ENCODE data around the gene ADGRF5.

Gene ADGRF5

DNA sequence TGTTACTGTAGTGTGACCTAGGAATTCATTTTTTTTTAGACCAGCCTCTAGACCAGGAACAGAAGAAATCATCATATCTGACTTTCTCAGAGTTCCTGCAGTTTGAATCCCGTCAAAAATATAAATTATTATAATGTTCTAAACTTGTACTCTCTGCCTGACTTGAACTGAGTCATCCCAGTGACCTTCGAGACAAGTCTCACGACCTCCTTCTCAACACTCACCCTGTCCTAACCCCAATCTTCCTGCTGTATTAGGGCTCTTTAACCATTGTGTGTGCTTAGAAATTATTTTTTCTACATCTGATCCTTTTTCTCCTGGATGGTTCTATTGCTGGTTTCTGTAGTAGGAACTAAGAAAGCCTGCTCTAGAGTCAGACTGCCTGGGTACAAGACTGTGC is 21.5 kb downstream of the ADGRF5 start:
- H3K27ac ChIP-seq (ENCODE audit: low read depth, low read length, poor library complexity, severe bottlenecking) = no peak overlapping the region
- no peak overlapping the region for H2AFZ ChIP-seq (ENCODE audit: low read length)
- no peak overlapping the region for H3K4me3 ChIP-seq (ENCODE audit: low read depth, low read length, poor library complexity, severe bottlenecking)
- no peaks in the 10 kb centered on the region for H3K9me3 ChIP-seq (ENCODE audit: low read length)
- no peaks in the 10 kb centered on the region for H3K36me3 ChIP-seq (ENCODE audit: insufficient read depth, low read length)
- H3K4me1 ChIP-seq (ENCODE audit: insufficient read depth, low read length, severe bottlenecking) = no peaks in the 10 kb centered on the region
- H3K9me2 ChIP-seq (ENCODE audit: low read depth, low read length) = no peaks in the 10 kb centered on the region
- H3K27me3 ChIP-seq (ENCODE audit: insufficient read depth, low read length) = no peaks in the 10 kb centered on the region
- no peaks in the 10 kb centered on the region for H3F3A ChIP-seq (ENCODE audit: insufficient read depth, low read length)
- H4K20me1 ChIP-seq (ENCODE audit: insufficient read depth, low read length) = no peaks in the 10 kb centered on the region
- no peaks in the 10 kb centered on the region for H3K79me2 ChIP-seq (ENCODE audit: insufficient read depth, low read length)
- H3K4me2 ChIP-seq (ENCODE audit: low read length) = no peak overlapping the region
- no peak overlapping the region for H3K9ac ChIP-seq (ENCODE audit: low read length)
- TF ChIP-seq CTCF (IDR thresholded peaks at IDR 0.05; ENCODE audit: low read length) (no peak), EZH2 (IDR thresholded peaks at IDR 0.05; ENCODE audit: borderline replicate concordance, low read length) (no peak)

DNA sequence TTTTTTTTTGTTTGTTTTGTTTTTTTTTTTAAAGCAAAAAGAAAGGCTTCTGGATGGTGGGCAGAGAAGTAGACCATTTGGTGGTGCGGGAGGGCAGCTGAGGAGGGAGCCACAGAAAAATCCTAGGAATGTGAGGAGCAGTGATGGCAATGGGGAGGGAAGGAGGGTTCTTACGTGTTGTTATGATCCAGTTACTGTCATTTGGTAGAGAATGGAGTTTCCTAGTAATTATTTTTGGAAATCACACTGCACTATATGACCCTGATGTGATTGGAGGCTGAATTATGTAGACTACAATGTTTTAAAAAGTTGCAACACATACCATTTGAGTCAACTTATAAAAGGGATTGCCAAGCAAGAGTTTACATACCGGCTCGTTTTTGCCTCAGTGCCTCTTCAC is 22.1 kb downstream of the ADGRF5 start:
- Histone ChIP-seq H4K20me1 (ENCODE audit: insufficient read depth, low read length) (no peaks in the 10 kb centered on the region), H3K4me2 (ENCODE audit: low read length) (no peak overlapping the region), H3K4me3 (ENCODE audit: low read depth, low read length, poor library complexity, severe bottlenecking) (no peak overlapping the region), H3K27ac (ENCODE audit: low read depth, low read length, poor library complexity, severe bottlenecking) (no peak overlapping the region), H2AFZ (ENCODE audit: low read length) (no peak overlapping the region), H3K79me2 (ENCODE audit: insufficient read depth, low read length) (no peaks in the 10 kb centered on the region), H3K36me3 (ENCODE audit: insufficient read depth, low read length) (no peaks in the 10 kb centered on the region), H3K4me1 (ENCODE audit: insufficient read depth, low read length, severe bottlenecking) (no peaks in the 10 kb centered on the region), H3F3A (ENCODE audit: insufficient read depth, low read length) (no peaks in the 10 kb centered on the region), H3K9me2 (ENCODE audit: low read depth, low read length) (no peaks in the 10 kb centered on the region), H3K27me3 (ENCODE audit: insufficient read depth, low read length) (no peaks in the 10 kb centered on the region), H3K9ac (ENCODE audit: low read length) (no peak overlapping the region), H3K9me3 (ENCODE audit: low read length) (no peaks in the 10 kb centered on the region)
- no peak for TF ChIP-seq EZH2 (IDR thresholded peaks at IDR 0.05; ENCODE audit: borderline replicate concordance, low read length)
- no peak for TF ChIP-seq CTCF (IDR thresholded peaks at IDR 0.05; ENCODE audit: low read length)

DNA sequence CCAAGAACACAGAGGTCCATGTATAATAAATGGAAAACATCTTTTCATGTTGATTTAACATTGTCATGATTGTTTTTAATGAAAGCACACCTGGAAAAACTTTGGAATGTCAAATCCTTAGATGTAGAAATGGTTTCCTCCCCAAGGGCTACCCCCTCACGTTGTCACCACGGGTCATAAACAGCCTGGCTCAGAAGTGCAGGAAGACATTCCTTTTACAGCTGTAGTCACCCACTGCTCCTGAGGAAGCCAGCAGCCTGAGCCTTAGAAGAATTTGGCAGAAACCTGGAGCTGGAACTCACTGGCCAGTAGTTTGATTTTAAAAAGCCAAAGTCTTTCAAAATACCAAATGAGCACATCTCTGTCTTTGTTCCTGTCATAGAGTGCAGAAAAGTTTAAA is 23.7 kb downstream of the ADGRF5 start:
- Histone ChIP-seq H3K9ac (ENCODE audit: low read length) (no peak overlapping the region), H3K4me2 (ENCODE audit: low read length) (no peak overlapping the region), H4K20me1 (ENCODE audit: insufficient read depth, low read length) (no peaks in the 10 kb centered on the region), H3K79me2 (ENCODE audit: insufficient read depth, low read length) (no peaks in the 10 kb centered on the region), H2AFZ (ENCODE audit: low read length) (no peak overlapping the region), H3K4me3 (ENCODE audit: low read depth, low read length, poor library complexity, severe bottlenecking) (no peak overlapping the region), H3K27ac (ENCODE audit: low read depth, low read length, poor library complexity, severe bottlenecking) (no peak overlapping the region), H3F3A (ENCODE audit: insufficient read depth, low read length) (no peaks in the 10 kb centered on the region), H3K4me1 (ENCODE audit: insufficient read depth, low read length, severe bottlenecking) (no peaks in the 10 kb centered on the region), H3K9me3 (ENCODE audit: low read length) (no peaks in the 10 kb centered on the region), H3K27me3 (ENCODE audit: insufficient read depth, low read length) (no peaks in the 10 kb centered on the region), H3K9me2 (ENCODE audit: low read depth, low read length) (no peaks in the 10 kb centered on the region), H3K36me3 (ENCODE audit: insufficient read depth, low read length) (no peaks in the 10 kb centered on the region)
- TF ChIP-seq EZH2 (IDR thresholded peaks at IDR 0.05; ENCODE audit: borderline replicate concordance, low read length) = no peak
- no peak for TF ChIP-seq CTCF (IDR thresholded peaks at IDR 0.05; ENCODE audit: low read length)
